Limb (tissue), 2 donors: Measurements from ENCODE around the gene KAT6B.

Experiments
- DNase-seq, 2 donors: peaks; one replicate each; pipeline ENCODE4 v3.0.0-alpha.2; 2016; ENCODE audit errors: extremely low spot score in 2 of 2

Gene KAT6B

GRCh38 chr10:75011221-75011620, 184.8 kb downstream of the KAT6B start:
- no peak for DNase-seq

- no peak for DNase-seq
Measured at GRCh38 chr10:75012471-75012870, 186.1 kb downstream of the KAT6B start.

- DNase-seq, result no peak
Measured at GRCh38 chr10:75013007-75013406, 186.6 kb downstream of the KAT6B start.

- no peak for DNase-seq
Measured at GRCh38 chr10:75013522-75013921, 187.1 kb downstream of the KAT6B start.

GRCh38 chr10:75014516-75015230, 188.3 kb downstream of the KAT6B start:
- DNase-seq, result no peak

- DNase-seq, result no peak
Measured at GRCh38 chr10:75015442-75015841, 189.0 kb downstream of the KAT6B start.

- DNase-seq, result no peak
Measured at GRCh38 chr10:75016325-75016724, 189.9 kb downstream of the KAT6B start.

GRCh38 chr10:75018251-75018650, 191.9 kb downstream of the KAT6B start:
- DNase-seq, result no peak

GRCh38 chr10:75018686-75019307, 192.4 kb downstream of the KAT6B start:
- DNase-seq, result no peak

GRCh38 chr10:75019370-75019769, 193.0 kb downstream of the KAT6B start:
- no peak for DNase-seq

GRCh38 chr10:75020168-75020567, 193.8 kb downstream of the KAT6B start:
- no peak for DNase-seq

GRCh38 chr10:75021379-75022249, 195.2 kb downstream of the KAT6B start:
- DNase-seq, result no peak

GRCh38 chr10:75023074-75023473, 196.7 kb downstream of the KAT6B start:
- DNase-seq, result no peak

- no peak for DNase-seq
Measured at GRCh38 chr10:75024971-75025523, 198.6 kb downstream of the KAT6B start.

GRCh38 chr10:75028049-75028448, 201.6 kb downstream of the KAT6B start:
- no peak for DNase-seq

GRCh38 chr10:75028748-75029147, 202.3 kb downstream of the KAT6B start:
- DNase-seq, result no peak

GRCh38 chr10:75029420-75029819, 203.0 kb downstream of the KAT6B start:
- no peak for DNase-seq

- DNase-seq, result peak in 1 of 2 donors; percentile 40
Measured at GRCh38 chr10:75029857-75030256, 203.5 kb downstream of the KAT6B start.

- no peak for DNase-seq
Measured at GRCh38 chr10:75030371-75030770, 204.0 kb downstream of the KAT6B start.

GRCh38 chr10:75032119-75032518, 205.7 kb downstream of the KAT6B start:
- DNase-seq, result no peak

- DNase-seq, result no peak
Measured at GRCh38 chr10:75032813-75033212, 206.4 kb downstream of the KAT6B start.
